GM23338 (cell line): Measurements from ENCODE around the gene SEZ6. TPM values are rescaled to one million over a fixed set of nuclear protein-coding genes. Genes with fewer than 3 reads are reported as not detected.

Experiments used
- ATAC-seq: fragments of 200-7000 bp; cut with Tn5 transposase; 3 replicates; pipeline ENCODE4 v1.9.1; 2020
- DNase-seq: peaks from one replicate; pipeline ENCODE4 v3.0.0-alpha.2; 2015; ENCODE audit warnings: low spot score
- H2AFZ ChIP-seq: fragments of 200-600 bp; sonication (generic); 2 replicates; pipeline ENCODE4 v1.8.0; 2016; ENCODE audit warnings: antibody characterized with exemption, mild to moderate bottlenecking, moderate library complexity
- H3F3A ChIP-seq: fragments of 200-600 bp; sonication (generic); replicated peaks from 2 replicates; pipeline ENCODE4 v1.8.0; 2017; ENCODE audit warnings: antibody characterized with exemption, mixed run types, low read depth
- H3K27ac ChIP-seq: fragments of 200-600 bp; sonication (generic); 2 replicates; pipeline ENCODE4 v1.6.1; 2016; ENCODE audit warnings: low read depth
- H3K27me3 ChIP-seq: fragments of 200-600 bp; sonication (generic); 2 replicates; pipeline ENCODE4 v1.8.0; 2016; ENCODE audit warnings: mild to moderate bottlenecking, mixed run types, moderate library complexity; ENCODE audit not compliant: insufficient read depth
- H3K36me3 ChIP-seq: fragments of 200-600 bp; sonication (generic); 2 replicates; pipeline ENCODE4 v1.8.0; 2016; ENCODE audit warnings: mild to moderate bottlenecking; ENCODE audit not compliant: insufficient read depth
- H3K4me1 ChIP-seq: fragments of 200-600 bp; sonication (generic); 2 replicates; pipeline ENCODE4 v1.8.0; 2016; ENCODE audit warnings: mild to moderate bottlenecking, moderate library complexity; ENCODE audit not compliant: insufficient read depth
- H3K4me2 ChIP-seq: fragments of 200-600 bp; sonication (generic); 2 replicates; pipeline ENCODE4 v1.7.1; 2017; ENCODE audit warnings: mixed run types
- H3K4me3 ChIP-seq: fragments of 200-600 bp; sonication (generic); 2 replicates; pipeline ENCODE4 v1.6.1; 2016; ENCODE audit warnings: mixed run types
- H3K79me2 ChIP-seq: fragments of 200-600 bp; sonication (generic); replicated peaks from 2 replicates; pipeline ENCODE4 v1.8.0; 2017; ENCODE audit warnings: mild to moderate bottlenecking; ENCODE audit not compliant: insufficient read depth
- H3K9me2 ChIP-seq: fragments of 200-600 bp; sonication (generic); 2 replicates; pipeline ENCODE4 v1.8.0; 2017; ENCODE audit not compliant: insufficient read depth
- H4K20me1 ChIP-seq: fragments of 200-600 bp; sonication (generic); replicated peaks from 2 replicates; pipeline ENCODE4 v1.8.0; 2017; ENCODE audit warnings: mild to moderate bottlenecking; ENCODE audit not compliant: insufficient read depth
- H3K27ac Mint-ChIP-seq: 2 replicates; pipeline ENCODE4 v1.8.0; 2020; ENCODE audit warnings: inconsistent platforms, mild to moderate bottlenecking, moderate library complexity, mixed read lengths
- H3K27me3 Mint-ChIP-seq: 3 replicates; pipeline ENCODE4 v1.8.0; 2022; ENCODE audit warnings: low read depth, mild to moderate bottlenecking, moderate library complexity, mixed read lengths, inconsistent platforms; ENCODE audit not compliant: insufficient read depth, poor library complexity
- H3K36me3 Mint-ChIP-seq: 3 replicates; pipeline ENCODE4 v1.8.0; 2021; ENCODE audit warnings: low read depth, mild to moderate bottlenecking, inconsistent platforms, moderate library complexity, mixed read lengths
- H3K4me1 Mint-ChIP-seq: 3 replicates; pipeline ENCODE4 v1.8.0; 2020; ENCODE audit warnings: mild to moderate bottlenecking, inconsistent platforms, mixed read lengths
- H3K4me3 Mint-ChIP-seq: 3 replicates; pipeline ENCODE4 v1.8.0; 2021; ENCODE audit warnings: moderate library complexity, mild to moderate bottlenecking, inconsistent platforms, mixed read lengths
- H3K9me3 Mint-ChIP-seq: 3 replicates; pipeline ENCODE4 v1.8.0; 2020; ENCODE audit warnings: moderate library complexity, mild to moderate bottlenecking, inconsistent platforms, mixed read lengths
- CREB1 ChIP-seq: fragments of 250-450 bp; sonication (Bioruptor Pico); IDR thresholded peaks from 2 replicates; pipeline ENCODE4 v1.5.0; 2020; ENCODE audit warnings: low read depth, mild to moderate bottlenecking, moderate library complexity
- CTCF ChIP-seq, 2 experiments: fragments of 200-600 bp in 1 of 2; sonication (generic) in 1 of 2; conservative IDR thresholded peaks; 2 replicates each; pipeline versions ENCODE4 v1.5.1 to v1.6.1; 2016 to 2017; ENCODE audit warnings: antibody characterized with exemption in 2 of 2, low read depth in 2 of 2, mild to moderate bottlenecking in 2 of 2, moderate library complexity in 1 of 2
- ETS1 ChIP-seq: IDR thresholded peaks from 2 replicates; pipeline ENCODE4 v1.6.1; 2016; ENCODE audit warnings: antibody characterized with exemption
- EZH2 ChIP-seq: fragments of 200-600 bp; sonication (generic); IDR thresholded peaks from one replicate; pipeline ENCODE4 v1.8.0; 2017; ENCODE audit warnings: antibody characterized with exemption, mild to moderate bottlenecking, low read depth; ENCODE audit not compliant: unreplicated experiment
- EZH2phosphoT487 ChIP-seq: fragments of 200-600 bp; sonication (generic); IDR thresholded peaks from one replicate; pipeline ENCODE4 v1.8.1; 2018; ENCODE audit warnings: antibody characterized with exemption; ENCODE audit not compliant: unreplicated experiment
- JUNB ChIP-seq: IDR thresholded peaks from one replicate; pipeline ENCODE4 v1.6.1; 2016; ENCODE audit warnings: antibody characterized with exemption; ENCODE audit not compliant: unreplicated experiment
- NANOG ChIP-seq: IDR thresholded peaks from 2 replicates; pipeline ENCODE4 v1.6.1; 2016; ENCODE audit warnings: antibody characterized with exemption, borderline replicate concordance
- POLR2AphosphoS5 ChIP-seq: IDR thresholded peaks from 2 replicates; pipeline ENCODE4 v1.6.1; 2016; ENCODE audit warnings: antibody characterized with exemption, low read depth
- REST ChIP-seq: IDR thresholded peaks from one replicate; pipeline ENCODE4 v1.6.1; 2018; ENCODE audit warnings: antibody characterized with exemption; ENCODE audit not compliant: unreplicated experiment
- STAT1 ChIP-seq: IDR thresholded peaks from one replicate; pipeline ENCODE4 v1.6.1; 2016; ENCODE audit warnings: antibody characterized with exemption; ENCODE audit not compliant: unreplicated experiment
- ZNF114 ChIP-seq: fragments of 250-450 bp; sonication (Bioruptor Pico); IDR thresholded peaks from 2 replicates; pipeline ENCODE4 v1.5.0; 2020; ENCODE audit warnings: mild to moderate bottlenecking, moderate library complexity
- ZNF331 ChIP-seq: fragments of 250-450 bp; sonication (Bioruptor Pico); IDR thresholded peaks from 2 replicates; pipeline ENCODE4 v1.5.0; 2020; ENCODE audit warnings: low read depth, mild to moderate bottlenecking, moderate library complexity
- ZNF462 ChIP-seq: fragments of 250-450 bp; sonication (Bioruptor Pico); IDR thresholded peaks from 2 replicates; pipeline ENCODE4 v1.5.0; 2020; ENCODE audit warnings: mild to moderate bottlenecking, moderate library complexity
- polyA plus RNA-seq: library from polyadenylated mRNA; unstranded; fragments of >200 nt; fragmentation: Nextera tagmentation; extraction: Ambion mirVana; gene quantifications from 2 replicates; pipeline ENCODE4 v1.2.1, GENCODE V29; 2016
- total RNA-seq: library from RNA; depleted of rRNA; stranded (reverse); fragments of >200 nt; shearing (Covaris generic); gene quantifications from 2 replicates; pipeline ENCODE4 v1.2.3, GENCODE V29; 2014

SEZ6 gene
- total and polyA plus RNA-seq, 2 experiments from 2014 or later: 1.0 to 6.5 TPM

- no peak overlapping the region for H3K4me3 ChIP-seq
- TF ChIP-seq ZNF114 (CRISPR knock-in tag): no peak
- no peak for TF ChIP-seq ZNF462 (CRISPR knock-in tag)
- no peak for TF ChIP-seq EZH2phosphoT487
- no peak for TF ChIP-seq CREB1
- TF ChIP-seq STAT1: no peak
- no peak for TF ChIP-seq CTCF (conservative IDR thresholded peaks at IDR 0.05; ENCODE audit: low read depth in 2 of 2)
- TF ChIP-seq ETS1: no peak
- TF ChIP-seq EZH2: no peak
- TF ChIP-seq POLR2AphosphoS5: no peak
- TF ChIP-seq REST: no peak
- no peak for TF ChIP-seq ZNF331 (CRISPR knock-in tag)
- no peak for TF ChIP-seq NANOG
- TF ChIP-seq JUNB: no peak
- H3F3A ChIP-seq: peaks cover 5% of the 10 kb centered on the region; the same call in 1 of the 2 replicates
- no peaks in the 10 kb centered on the region for H3K79me2 ChIP-seq
- H3K9me2 ChIP-seq: peaks cover 10% of the 10 kb centered on the region; the same call in 1 of the 2 replicates
- no peaks in the 10 kb centered on the region for H3K36me3 ChIP-seq
- Mint-ChIP-seq H3K27me3 (peaks cover 19% of the 10 kb centered on the region), H3K4me3 (no peak overlapping the region), H3K36me3 (peaks cover 29% of the 10 kb centered on the region), H3K4me1 (peaks cover 37% of the 10 kb centered on the region), H3K27ac (no peak overlapping the region), H3K9me3 (no peaks in the 10 kb centered on the region)
- H3K4me1 ChIP-seq: peaks cover 29% of the 10 kb centered on the region
- H3K27ac ChIP-seq: no peak overlapping the region; the same call in 1 of the 2 replicates
- H3K27me3 ChIP-seq: no peaks in the 10 kb centered on the region
- no peak overlapping the region for H2AFZ ChIP-seq
- H3K4me2 ChIP-seq: no peak overlapping the region
- DNase-seq (no peak), ATAC-seq (no peak)
- no peaks in the 10 kb centered on the region for H4K20me1 ChIP-seq
Observed at GRCh38 chr17:29049541-29050145, 43.8 kb upstream of the SEZ6 start.
